RWPE1 (cell line): ENCODE data around the gene LGI4.
A peak's percentile ranks its signal among the peaks of the same experiment; 100 is the strongest.

Experiments
- CTCF ChIA-PET: fragments of 350-600 bp; sonication (Branson Sonifier 250); formaldehyde crosslinking; extraction: SDS; loops from one replicate; lab custom pipeline; 2021; lab: Yijun Ruan, JAX
- POLR2A ChIA-PET: fragments of 400-600 bp; formaldehyde crosslinking; extraction: SDS; loops from one replicate; lab custom pipeline; 2020; ENCODE audit warnings: antibody characterized with exemption; ENCODE audit not compliant: low non-redundant PET; lab: Yijun Ruan, JAX
- DNase-seq: peaks from one replicate; pipeline ENCODE4 v3.0.0; 2012; ENCODE audit warnings: low spot score
- H3K27ac ChIP-seq: fragments of 450-650 bp; 2 replicates; pipeline ENCODE4 v1.5.1; 2017
- CTCF ChIP-seq: fragments of 450-650 bp; conservative IDR thresholded peaks from 2 replicates; pipeline ENCODE4 v1.5.1; 2017; ENCODE audit warnings: low read depth, mild to moderate bottlenecking

LGI4 gene

DNA sequence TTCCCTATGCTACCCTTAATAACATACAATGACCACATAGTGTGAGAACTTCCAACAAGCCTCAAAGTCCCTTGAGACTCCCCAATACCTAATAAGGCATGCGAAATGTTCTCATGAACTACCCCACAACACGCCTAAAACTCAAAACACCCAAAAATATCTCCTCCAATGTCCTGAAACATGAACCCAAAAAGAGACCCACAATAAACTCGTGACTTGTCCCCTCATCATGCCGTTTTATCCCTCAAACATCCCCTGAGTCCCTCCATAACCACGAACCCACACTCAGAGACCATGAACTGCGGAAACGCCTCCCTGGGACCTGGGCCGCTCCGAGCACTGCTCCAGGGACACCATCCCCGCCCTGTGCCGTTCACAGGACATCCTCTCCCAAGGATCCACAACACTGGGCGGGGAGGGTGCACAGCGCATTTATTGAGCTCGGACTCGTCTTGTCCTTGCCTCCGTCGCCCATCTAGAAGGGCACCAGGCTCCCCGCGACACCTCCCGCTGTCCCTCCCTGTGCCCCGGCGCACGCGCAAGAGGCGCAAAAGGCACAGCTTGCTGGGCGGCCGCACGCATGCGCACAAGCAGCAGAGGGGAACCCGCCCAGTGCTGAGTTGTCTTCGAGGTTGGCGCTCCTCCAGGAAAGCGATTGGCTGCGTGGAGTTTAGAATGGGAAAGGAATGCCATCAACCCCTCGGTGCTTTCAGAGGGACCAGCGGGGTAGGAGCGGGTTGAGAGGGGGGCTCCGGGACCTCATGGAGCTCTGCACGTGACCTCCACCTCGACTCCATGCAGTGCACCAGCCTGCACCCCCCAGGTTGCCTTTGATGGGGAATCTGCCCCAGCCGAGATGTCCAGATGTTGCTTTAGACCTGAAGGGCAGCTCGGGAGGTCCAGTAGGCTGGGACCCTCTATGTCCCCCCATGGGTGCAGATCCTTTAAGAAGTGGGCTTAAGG, 10.5 kb downstream of the LGI4 start:
- TF ChIP-seq CTCF, result no peak

GRCh38 chr19:35123573-35123972, 11.3 kb downstream of the LGI4 start:
- TF ChIP-seq CTCF, result no peak
- CTCF ChIA-PET, result interaction anchor here (2.4 kb wide), 1 partner anchor 12 kb away, joined by 8 read pairs; the partner anchor contains the start of gene LGI4
- no peak for DNase-seq
- POLR2A ChIA-PET, result no interaction called here
- peak overlapping the region; percentile 100 for H3K27ac ChIP-seq

More for the DNA sequence above, 10.5 kb downstream of the LGI4 start:
- CTCF ChIA-PET, result interaction anchor here (0.6 to 2.4 kb wide), 5 partner anchors 9 to 80 kb away, joined by 3 to 8 read pairs (median 5); partner anchors contain the start of gene LGI4
- peak overlapping the region; percentile 100 for H3K27ac ChIP-seq
- POLR2A ChIA-PET, result interaction anchor here (1.0 kb wide), 2 partner anchors 8 to 10 kb away, joined by 3 read pairs; partner anchors contain the start of genes FXYD3 and LGI4
- peak; percentile 93 for DNase-seq

DNA sequence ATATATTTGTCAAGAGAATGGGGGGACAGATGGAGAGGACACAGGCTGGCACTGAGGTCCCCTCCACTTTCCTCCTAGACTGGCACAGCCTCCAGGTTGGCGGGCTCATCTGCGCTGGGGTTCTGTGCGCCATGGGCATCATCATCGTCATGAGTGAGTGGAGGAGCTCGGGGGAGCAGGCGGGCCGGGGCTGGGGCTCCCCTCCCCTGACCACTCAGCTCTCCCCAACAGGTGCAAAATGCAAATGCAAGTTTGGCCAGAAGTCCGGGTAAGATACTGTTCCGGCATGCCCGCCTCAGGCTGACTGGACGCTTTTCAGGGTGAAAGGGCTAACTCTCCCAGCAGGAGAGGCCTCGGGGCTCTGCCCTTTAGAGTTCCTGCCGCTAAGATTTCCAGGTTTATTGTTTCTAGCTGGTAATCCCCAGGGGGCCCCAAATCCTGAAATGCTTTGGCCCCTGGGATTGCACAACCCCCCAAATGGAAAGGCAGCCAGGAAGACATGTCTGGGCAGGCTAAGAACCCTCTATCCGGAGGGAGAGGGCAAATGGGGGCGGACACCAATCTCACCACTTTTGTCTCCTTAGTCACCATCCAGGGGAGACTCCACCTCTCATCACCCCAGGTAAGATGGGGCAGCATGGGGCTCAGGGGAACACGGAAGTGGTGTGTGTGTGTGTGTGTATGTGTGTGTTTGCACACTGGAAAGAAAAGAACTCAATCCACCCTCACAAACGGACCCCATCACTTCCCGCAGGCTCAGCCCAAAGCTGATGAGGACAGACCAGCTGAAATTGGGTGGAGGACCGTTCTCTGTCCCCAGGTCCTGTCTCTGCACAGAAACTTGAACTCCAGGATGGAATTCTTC, 11.9 kb downstream of the LGI4 start:
- peak; percentile 96 for DNase-seq
- TF ChIP-seq CTCF, result no peak
- peak overlapping the region; percentile 100 for H3K27ac ChIP-seq
- ChIA-PET POLR2A (no interaction called here), CTCF (interaction anchor here (2.4 kb wide), 1 partner anchor 12 kb away, joined by 8 read pairs; the partner anchor contains the start of gene LGI4)

GRCh38 chr19:35120898-35121297, 14.0 kb downstream of the LGI4 start:
- ChIA-PET CTCF (interaction anchor here (0.5 kb wide), 1 partner anchor 331 kb away, joined by 3 read pairs; no protein-coding TSS in a partner anchor), POLR2A (no interaction called here)
- TF ChIP-seq CTCF, result no peak
- DNase-seq, result no peak
- H3K27ac ChIP-seq, result peak overlapping the region; percentile 100

- ChIA-PET POLR2A (interaction anchor here (0.7 kb wide), 2 partner anchors 15 to 929 kb away, joined by 3 read pairs; no protein-coding TSS in a partner anchor), CTCF (no interaction called here)
- peak; percentile 93 for DNase-seq
- no peak for TF ChIP-seq CTCF
- H3K27ac ChIP-seq, result peak overlapping the region; percentile 100
Measured at GRCh38 chr19:35120492-35120891, 14.4 kb downstream of the LGI4 start.
